Fibroblast of peridontal ligament (primary cell): ENCODE data around the gene MRPL18.
"Not testable (repeated sequence)": the region's sequence is repeated elsewhere in the genome, so short reads cannot be mapped to it uniquely, and the experiment has no call there.

Source experiments
- DNase-seq: peaks from one replicate; pipeline ENCODE4 v3.0.0-alpha.2; 2010; ENCODE audit errors: extremely low read depth

Gene MRPL18

DNA sequence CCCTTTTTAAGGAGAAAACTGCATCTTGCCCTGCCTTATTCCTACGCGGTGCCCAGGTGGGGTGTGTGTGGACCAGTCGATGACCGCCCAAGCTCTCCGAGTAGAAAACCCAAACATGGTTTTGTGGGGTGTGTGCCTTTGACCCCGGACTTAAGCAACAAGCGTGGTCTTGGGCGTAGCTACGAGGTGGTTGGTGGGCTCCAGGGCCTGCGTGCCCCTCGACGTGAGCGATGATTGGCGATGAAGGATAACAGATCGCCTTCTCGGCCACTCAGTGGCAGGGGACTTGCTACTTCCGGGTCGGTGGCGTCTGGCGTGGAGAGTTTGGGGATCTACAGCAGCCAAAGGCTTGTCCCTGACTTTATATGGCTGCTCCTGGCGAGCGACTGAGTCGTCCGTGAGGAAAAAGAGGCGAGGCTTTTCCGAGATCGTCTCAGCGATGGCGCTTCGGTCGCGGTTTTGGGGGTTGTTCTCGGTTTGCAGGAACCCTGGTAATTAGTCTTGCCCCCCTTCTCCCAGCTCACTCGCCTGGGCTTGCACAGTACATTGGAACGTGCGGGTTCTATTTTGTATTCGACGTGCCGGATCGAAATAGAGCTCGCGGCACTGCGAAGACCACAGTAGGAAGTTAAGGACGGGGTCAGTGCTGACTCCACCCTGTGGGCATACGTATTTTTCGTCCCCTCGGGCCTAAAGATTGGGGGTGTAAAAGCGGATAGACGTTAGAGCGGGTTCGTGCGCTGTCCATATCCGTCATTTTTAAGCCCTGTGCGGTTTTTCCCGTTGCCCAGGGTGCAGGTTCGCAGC is at the start of gene MRPL18:
Gene MRPL18, plus strand, starts transcription at position 319 of the 807 bp plus-strand sequence. Its CDS starts 121 bp downstream, at position 440.
- DNase-seq = peak; percentile 96

DNA sequence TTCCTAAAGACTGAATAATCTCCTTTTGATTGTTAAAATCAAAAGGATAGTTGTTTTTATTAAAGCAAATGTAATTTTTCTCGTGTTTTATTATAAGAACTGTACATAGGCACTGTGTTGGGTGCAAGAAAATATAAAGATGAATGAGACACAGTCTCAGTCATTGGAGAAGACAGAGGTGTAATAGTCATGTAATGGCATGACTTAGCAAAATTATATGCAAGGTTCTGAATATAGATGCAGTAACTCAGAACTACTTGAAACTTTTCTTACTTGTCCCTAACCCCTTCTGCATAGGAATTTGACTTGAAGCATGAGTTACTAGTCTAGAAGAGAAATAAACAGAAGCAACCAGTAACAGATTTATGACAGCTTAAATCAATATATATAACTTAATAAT is 48.1 kb upstream of the MRPL18 start:
- DNase-seq = no peak

DNA sequence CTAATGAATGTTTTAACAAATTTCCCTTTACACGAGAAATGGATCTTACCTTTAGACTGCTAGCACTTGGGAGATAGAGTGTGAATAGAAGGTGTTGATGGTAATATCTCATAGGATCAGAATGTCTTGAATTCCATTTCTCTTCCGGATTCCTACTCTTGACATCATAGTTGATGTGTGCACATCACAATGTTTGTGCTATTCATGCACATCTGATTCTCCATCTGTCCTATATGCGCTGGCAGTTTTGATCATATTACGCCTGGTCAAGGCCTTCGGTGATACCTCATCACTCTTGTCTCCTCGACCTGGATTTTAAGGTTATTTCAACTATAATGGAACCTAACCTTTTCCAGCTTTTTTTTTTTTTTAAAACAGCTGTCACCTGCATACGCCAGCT is 45.2 kb upstream of the MRPL18 start:
- no peak for DNase-seq

DNA sequence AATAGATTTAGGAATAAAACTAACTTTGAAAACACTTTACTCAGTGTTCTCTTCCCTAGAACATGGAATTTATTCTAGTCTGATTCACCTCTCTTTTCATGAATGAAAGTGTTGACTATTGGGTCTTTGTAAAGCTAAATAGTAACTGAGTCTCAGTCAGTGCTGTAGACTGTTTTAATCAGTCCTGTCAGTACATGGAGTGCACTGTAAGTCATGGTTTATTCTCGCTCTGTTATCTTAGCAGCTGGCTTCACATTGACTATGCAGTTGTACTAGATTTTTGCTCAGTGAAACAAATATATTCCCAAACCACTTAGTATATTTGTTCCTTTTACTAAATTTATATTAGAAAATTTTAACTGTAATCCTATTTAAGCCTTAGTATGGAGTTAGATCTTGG is 43.5 kb upstream of the MRPL18 start:
- no peak for DNase-seq

DNA sequence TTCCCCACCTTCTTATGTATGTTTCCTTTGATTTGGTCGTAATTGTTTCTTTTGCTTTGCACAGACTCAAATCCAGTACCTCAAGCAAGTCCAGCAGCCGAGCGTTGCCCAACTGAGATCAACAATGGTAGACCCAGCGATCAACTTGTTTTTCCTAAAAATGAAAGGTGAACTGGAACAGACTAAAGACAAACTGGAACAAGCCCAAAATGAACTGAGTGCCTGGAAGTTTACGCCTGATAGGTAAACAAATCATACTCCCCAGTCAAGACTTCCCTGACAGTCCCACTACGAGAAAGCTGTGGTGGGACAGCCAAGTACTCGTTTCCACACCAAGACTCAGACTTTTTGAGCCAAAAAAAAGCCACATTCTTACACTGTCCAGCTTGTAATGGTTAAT is 42.1 kb upstream of the MRPL18 start:
- DNase-seq = not testable (repeated sequence)

DNA sequence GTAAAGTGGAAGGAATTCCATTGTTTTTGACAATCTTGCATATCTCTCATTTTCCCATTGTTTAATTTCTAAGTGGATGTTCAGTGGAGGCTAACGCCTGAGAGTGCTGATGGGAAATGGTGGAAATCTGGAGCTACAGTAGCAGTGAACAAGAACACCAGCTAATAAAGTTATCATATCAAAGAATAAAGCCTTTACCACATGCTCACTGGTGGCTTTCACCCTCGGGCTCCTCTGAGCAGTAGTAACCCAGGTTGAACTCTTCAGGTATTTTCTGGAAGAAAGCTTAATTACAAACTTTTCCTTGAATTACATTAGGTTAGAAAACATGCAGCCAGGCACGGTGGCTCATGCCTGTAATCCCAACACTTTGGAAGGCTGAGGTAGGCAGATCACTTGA is 38.8 kb upstream of the MRPL18 start:
- DNase-seq = no peak

DNA sequence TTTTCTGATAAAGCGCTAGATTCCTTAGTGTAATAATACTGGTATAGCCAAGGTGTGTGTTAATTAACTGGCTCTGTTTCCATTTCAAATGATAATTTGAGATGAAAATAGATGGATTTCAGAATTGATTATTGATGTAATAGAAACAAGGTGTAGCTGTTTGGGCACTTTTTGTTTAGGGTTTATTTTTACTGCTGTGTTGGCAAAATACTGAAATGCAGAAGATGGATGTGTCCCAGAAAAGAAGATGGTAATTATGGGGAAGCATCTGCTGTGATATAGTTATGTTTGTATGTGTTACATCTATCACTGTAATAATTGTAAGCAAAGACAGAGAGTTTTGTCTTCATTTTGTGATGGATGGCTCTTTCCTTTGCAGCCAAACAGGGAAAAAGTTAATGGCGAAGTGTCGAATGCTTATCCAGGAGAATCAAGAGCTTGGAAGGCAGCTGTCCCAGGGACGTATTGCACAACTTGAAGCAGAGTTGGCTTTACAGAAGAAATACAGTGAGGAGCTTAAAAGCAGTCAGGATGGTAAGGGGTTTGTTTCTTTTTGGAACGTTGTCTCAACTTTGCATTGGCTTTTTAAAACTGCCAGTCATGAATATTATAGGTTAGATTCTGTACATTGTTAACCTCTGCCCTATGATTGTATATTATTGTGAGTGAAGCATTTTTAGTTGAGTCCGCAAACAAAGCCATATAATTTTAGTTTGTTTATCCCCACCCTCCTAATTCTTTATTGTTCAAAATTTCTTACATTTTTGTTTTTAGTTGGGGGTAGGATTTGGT is 37.0 kb upstream of the MRPL18 start:
- no peak for DNase-seq

DNA sequence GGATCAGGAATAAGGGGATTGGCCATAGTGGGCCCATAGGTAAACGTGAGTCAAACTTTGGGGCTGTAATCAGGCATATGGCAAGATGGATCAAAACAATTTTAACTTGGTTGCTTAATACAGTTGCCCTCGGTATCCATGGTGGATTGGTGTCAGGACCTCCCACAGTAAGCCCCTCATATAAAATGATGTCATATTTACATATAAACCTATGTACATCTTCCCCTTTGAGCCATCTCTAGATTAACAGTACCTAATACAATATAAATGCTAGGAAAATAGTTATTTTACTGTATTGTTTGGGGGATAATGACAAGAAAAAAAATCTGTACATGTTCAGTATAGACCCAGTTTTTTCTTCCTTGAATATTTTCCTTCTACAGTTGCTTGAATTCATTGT is 35.9 kb upstream of the MRPL18 start:
- no peak for DNase-seq

DNA sequence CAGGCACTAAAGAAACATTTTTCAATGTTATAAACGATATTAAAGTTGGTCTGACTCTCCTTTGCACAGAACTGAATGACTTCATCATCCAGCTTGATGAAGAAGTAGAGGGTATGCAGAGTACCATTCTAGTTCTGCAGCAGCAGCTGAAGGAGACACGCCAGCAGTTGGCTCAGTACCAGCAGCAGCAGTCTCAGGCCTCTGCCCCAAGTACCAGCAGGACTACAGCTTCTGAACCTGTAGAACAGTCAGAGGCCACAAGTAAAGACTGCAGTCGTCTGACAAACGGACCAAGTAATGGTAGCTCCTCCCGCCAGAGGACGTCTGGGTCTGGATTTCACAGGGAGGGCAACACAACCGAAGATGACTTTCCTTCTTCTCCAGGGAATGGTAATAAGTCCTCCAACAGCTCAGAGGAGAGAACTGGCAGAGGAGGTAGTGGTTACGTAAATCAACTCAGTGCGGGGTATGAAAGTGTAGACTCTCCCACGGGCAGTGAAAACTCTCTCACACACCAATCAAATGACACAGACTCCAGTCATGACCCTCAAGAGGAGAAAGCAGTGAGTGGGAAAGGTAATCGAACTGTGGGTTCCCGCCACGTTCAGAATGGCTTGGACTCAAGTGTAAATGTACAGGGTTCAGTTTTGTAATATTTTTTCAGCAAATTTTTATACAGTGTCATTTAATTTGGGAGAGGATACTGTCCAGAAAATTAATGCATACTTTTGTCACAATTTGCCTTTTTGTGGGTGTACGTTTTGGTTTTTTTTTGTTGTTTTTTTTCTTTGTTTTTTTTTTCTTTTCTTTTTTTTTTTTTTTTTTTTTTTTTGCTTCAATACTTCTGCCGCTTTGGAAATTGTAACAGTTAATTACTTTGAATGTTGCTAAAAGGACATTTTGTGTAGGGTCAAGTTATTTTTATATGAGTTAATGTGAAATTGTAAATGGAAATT is 35.0 kb upstream of the MRPL18 start:
- DNase-seq = peak; percentile 45

DNA sequence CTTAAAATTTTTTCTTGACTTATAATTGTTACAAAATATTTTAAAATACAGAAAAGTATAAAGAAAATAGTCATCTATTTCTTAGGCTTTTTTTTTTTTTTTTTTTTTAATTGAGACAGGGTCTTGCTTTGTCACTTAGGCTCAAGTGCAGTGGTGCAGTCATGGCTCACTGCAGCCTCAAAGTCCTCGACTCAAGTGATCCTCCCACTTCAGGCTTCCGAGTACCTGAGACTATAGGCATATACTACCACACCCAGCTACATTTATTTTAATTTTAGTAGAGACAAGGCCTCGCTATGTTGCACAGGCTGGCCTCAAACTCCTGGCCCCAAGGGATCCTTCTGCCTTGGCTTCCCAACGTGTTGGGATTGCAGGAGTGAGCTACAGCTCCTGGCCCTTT is 33.8 kb upstream of the MRPL18 start:
- no peak for DNase-seq

DNA sequence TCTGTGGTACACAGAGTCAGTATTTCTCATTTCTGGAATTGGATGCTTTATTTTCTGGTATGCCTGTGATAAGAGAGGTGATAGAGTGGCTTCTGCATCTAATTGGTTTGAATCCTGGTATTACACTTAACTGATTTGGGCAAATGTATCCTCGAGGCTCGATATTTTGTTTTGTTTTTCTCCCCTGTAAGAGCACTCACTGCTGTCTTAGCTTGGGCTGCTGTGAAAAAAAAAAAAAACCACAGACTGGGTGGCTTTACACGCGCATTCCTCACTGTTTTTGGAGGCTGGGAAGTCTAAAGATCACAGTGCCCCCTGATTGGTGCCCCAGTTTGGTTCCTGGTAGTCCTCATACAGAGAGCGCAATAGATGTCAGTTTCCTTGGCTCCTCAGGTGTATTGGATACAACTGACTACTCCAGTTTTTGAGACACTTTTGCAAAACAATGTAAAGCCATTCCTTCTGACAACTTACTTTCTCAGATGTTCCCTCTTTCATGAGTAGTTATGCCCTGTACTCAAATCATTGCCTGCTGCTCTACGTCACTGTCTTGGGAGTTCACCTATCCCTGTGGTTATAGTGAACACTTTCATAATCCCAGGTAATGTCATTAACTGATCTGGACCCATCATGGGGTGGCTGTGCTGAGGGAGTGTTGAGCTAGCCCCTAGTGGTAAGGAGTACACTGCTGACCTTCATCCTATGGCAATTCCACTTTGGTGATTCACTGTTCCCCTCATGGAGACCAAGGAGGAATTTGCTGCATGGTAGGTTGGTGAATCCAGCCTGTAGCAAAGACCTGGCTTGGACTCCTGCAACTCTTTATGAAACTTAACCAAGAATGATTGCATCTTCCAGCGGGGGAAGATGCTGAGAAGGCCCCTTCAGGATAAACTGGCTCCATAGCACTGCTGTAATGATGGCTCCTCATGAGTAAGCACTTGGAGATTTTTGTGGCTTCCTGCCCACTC is 32.0 kb upstream of the MRPL18 start:
- peak; percentile 27 for DNase-seq

DNA sequence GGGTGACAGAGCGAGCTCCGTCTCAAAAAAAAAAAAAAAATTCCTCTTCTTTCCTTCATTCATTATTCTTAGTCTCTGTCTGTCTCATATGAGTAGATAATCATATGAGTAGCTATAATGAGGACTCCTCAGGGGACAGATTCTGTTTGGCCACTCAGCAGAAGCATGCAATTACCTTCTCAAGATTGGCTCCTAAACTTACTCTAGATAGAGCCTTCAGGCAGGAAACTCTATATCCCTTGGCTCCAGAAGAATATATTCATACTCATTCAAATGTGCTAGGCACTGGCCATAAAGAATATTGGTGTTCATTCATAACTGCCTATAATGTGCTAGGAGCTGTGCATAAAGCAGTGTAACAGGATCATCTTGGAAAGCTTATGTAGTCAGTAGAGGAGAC is 30.6 kb upstream of the MRPL18 start:
- DNase-seq = no peak

DNA sequence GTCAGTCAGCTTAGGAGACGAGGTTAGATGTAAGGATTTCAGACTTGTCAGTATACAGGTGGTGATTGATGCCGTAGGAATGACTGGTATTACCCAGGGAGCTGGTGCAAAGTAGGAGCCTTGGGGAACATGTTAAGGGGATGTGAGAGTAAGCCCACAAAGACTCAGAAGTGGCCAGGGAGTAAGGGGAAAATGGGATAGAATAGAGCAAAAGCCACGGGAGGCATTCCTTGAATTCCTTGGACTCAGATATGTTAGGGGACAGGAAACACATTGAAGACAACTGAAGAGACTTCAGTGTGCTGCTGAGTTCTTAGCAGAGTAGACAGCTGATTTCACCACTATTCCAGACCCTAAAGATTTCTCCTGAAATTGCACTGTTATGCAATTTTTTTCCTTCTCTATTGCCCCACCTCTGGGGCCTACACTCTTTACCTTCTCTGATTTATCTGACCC is 29.6 kb upstream of the MRPL18 start:
- DNase-seq = peak; percentile 44

DNA sequence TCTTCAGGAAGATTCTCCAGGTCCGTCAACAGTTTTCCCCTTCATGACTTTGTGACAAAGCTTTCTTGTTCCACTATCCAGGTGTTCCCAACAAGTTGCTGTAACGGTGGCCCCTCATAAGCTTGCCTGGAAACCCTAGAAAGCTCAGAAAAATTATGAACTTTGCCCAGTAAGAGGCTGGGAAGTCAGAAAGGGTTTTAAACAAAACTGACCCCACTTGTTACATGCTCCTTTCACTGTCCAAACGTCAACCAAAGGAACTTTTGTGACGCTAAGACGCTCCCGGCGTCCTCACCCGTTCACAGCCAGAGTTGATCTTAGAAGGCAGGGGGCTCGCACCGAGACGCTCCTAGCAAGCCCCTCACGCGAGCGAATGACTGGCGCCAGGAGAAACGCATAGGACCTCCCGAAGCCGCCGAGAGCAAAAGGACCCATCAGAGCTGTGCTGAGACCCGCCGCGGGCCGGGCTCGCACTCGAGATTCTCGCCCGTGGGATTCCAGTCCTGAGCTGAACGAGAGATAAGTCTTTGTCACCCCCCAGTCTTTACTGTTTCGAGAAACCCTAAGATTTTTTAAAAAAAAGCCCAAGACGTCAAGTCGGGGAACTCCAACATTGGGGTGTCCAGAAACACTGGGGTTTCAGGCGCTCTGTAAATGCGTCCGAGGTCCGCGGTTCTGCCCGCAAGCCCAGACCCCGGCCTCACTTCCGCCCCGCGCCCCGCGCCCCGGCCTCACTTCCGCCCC is 29.0 kb upstream of the MRPL18 start:
- no peak for DNase-seq

DNA sequence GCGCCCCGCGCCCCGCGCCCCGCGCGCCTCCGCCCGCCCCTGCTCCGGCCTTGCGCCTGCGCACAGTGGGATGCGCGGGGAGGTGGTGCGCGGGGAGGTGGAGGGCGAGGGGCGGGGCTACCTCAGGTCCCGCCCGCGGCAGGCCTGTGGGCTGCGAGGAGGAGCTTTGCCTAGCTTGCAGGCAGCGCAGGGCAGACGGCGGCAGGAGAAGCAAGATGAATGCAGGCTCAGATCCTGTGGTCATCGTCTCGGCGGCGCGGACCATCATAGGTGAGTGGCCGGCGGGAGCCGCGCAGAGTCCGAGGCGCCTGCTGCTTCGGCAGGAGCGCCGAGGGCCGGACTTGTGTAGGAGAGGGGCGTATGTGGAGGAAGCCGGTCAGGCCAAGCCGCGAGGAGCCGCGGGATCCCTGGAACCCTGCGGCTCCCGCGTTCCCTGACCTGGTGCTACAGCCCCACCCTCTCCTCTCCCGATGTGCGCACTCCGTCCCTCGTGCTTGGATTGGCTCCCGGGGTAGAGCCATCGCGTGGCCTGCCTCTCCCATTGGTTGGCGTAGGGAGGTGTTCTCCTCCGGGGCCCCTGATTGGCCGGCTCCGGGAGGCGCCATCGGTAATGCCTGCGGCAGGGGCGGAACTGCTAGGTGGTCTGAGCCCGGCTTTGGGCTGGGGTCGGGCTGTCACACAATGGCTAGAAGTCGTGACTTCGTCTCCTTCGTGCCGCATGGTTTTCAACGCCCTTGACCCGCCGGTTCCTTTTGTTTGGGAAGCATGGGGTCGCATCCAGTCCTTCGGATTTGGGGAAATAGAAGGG is 28.2 kb upstream of the MRPL18 start, which contains the start of gene ACAT2:
Gene ACAT2, plus strand, starts transcription at position 173 of the 808 bp plus-strand sequence. Its CDS starts 43 bp downstream, at position 216.
- peak; percentile 90 for DNase-seq

DNA sequence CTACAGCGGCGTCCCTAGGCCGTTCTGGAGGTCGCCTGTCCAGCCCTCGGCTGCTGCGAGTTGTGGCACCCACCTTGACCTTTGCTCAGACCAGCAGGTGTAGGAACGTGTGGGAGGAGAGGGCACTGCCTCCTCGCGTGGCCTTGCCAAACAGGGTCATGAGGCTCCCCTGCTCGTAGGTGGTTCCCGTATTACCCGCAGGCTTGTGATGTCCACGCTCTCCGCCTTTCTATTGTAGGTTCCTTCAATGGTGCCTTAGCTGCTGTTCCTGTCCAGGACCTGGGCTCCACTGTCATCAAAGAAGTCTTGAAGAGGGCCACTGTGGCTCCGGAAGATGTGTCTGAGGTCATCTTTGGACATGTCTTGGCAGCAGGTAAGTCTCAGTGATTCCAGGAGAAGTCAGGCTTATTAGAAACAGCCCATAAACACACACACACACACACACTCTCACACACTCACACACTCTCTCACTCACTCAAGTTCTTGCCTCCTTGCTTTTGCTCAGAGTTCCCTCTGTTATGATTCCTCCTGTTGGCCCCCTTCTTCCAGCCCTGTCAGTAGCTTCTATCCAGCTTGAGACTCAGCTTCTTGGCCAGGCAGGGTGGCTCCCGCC is 27.5 kb upstream of the MRPL18 start:
- no peak for DNase-seq

DNA sequence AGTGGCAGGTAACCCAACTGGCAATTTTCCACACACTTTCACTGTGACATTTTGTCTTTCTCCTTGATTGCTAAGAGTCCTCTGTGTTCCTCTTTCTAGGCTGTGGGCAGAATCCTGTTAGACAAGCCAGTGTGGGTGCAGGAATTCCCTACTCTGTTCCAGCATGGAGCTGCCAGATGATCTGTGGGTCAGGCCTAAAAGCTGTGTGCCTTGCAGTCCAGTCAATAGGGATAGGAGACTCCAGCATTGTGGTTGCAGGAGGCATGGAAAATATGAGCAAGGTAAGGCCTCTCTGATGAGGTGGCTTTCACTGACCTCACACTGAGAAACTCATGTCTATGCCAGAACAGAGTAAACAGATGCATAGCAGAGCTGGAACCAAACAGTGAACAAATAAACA is 23.4 kb upstream of the MRPL18 start:
- DNase-seq = no peak

DNA sequence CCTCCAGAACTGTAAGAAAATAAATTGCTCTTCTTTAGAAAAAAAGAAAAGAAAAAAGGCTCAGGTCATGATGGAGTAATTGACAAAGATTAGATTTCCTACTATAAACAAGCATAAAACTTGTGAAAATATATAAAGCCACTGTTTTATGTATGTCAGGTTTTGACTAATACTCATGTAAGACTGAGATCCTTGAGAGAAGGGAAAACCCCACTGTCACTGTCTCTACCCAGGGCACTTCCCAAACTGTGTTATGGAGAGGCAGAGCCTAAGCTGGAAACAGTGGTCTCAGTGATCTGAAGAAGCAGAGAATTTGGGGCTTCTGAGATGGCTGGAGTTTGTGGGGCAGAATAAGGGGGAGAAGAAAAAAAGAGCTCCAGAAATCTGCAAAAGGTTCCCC is 20.8 kb upstream of the MRPL18 start:
- no peak for DNase-seq

DNA sequence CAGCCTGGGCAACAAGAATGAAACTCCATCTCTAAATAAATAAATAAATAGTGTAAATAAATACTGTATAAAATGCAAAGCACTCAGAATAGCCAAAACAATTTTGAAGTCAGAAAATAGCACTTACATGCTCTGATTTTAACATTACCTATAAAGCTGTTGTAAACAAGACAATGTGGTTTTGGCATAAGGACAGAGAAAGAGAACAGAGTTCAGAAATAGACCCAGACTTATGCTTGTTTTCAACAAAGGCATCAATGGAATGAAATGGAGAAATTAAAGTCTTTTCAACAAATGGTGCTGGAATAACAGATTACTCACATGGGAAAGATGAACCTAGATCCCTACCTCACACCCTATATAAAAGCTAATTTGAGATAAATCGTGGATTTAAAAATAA is 18.1 kb upstream of the MRPL18 start:
- DNase-seq = no peak
